Endodermal cell (in vitro differentiated cells): ENCODE measurements around the gene DOK7. TPM values are rescaled to one million over a fixed set of nuclear protein-coding genes. Genes with fewer than 3 reads are reported as not detected.

Experiments used
- DNase-seq: peaks from one replicate; pipeline ENCODE4 v3.0.0-alpha.2; 2017
- H3K27ac ChIP-seq: 2 replicates; pipeline ENCODE4 v1.5.1; 2013; ENCODE audit warnings: mild to moderate bottlenecking, low read depth, low read length, moderate library complexity
- H3K27me3 ChIP-seq: 2 replicates; pipeline ENCODE4 v1.6.1; 2013; ENCODE audit warnings: mild to moderate bottlenecking, low read length, moderate library complexity; ENCODE audit not compliant: insufficient read depth, control insufficient read depth, poor library complexity, severe bottlenecking
- H3K36me3 ChIP-seq: 2 replicates; pipeline ENCODE4 v1.7.0; 2013; ENCODE audit warnings: mild to moderate bottlenecking, low read length, moderate library complexity; ENCODE audit not compliant: control insufficient read depth, insufficient read depth
- H3K4me1 ChIP-seq: one replicate; pipeline ENCODE4 v1.7.0; 2013; ENCODE audit warnings: low read length; ENCODE audit not compliant: control insufficient read depth, insufficient read depth
- H3K4me3 ChIP-seq: 2 replicates; pipeline ENCODE4 v1.5.1; 2013; ENCODE audit warnings: mild to moderate bottlenecking, low read length, moderate library complexity
- H3K9ac ChIP-seq: 2 replicates; pipeline ENCODE4 v1.6.1; 2013; ENCODE audit warnings: mild to moderate bottlenecking, low read length, moderate library complexity; ENCODE audit not compliant: poor library complexity, severe bottlenecking; ENCODE audit errors: extremely low read depth
- H3K9me3 ChIP-seq: 2 replicates; pipeline ENCODE4 v1.6.1; 2013; ENCODE audit warnings: mild to moderate bottlenecking, low read length, moderate library complexity; ENCODE audit not compliant: control insufficient read depth
- H3K27ac Mint-ChIP-seq: 2 replicates; pipeline ENCODE4 v1.8.0; 2020; ENCODE audit warnings: mixed read lengths
- H3K27me3 Mint-ChIP-seq: 2 replicates; pipeline ENCODE4 v1.8.0; 2021; ENCODE audit warnings: mild to moderate bottlenecking, mixed read lengths; ENCODE audit not compliant: insufficient read depth
- H3K36me3 Mint-ChIP-seq: 2 replicates; pipeline ENCODE4 v1.8.0; 2020; ENCODE audit warnings: low read depth, mixed read lengths
- H3K4me1 Mint-ChIP-seq: 2 replicates; pipeline ENCODE4 v1.8.0; 2020; ENCODE audit warnings: mixed read lengths
- H3K4me3 Mint-ChIP-seq: 2 replicates; pipeline ENCODE4 v1.8.0; 2020; ENCODE audit warnings: mild to moderate bottlenecking, moderate library complexity, mixed read lengths
- H3K9me3 Mint-ChIP-seq: 2 replicates; pipeline ENCODE4 v1.8.0; 2020; ENCODE audit warnings: mild to moderate bottlenecking, mixed read lengths
- CTCF ChIP-seq: fragments of 200-600 bp; sonication (generic); conservative IDR thresholded peaks from 2 replicates; pipeline ENCODE4 v1.5.0; 2021; ENCODE audit warnings: antibody characterized with exemption, mild to moderate bottlenecking
- WGBS, 2 experiments: methylation state at CpG; one replicate each; pipeline versions ENCODE4 v1.1.5 to v1.1.7; 2013; ENCODE audit warnings: missing lambda C conversion rate in 2 of 2, mixed read lengths in 1 of 2; ENCODE audit not compliant: insufficient coverage in 1 of 2, insufficient read length in 1 of 2; 5-methylcytosine and 5-hydroxymethylcytosine counted together
- total RNA-seq, 2 donors: library from RNA; stranded (reverse); fragmentation: NEBNext Ultra II Directional in 1 of 2; extraction: Animal tissue kit (Norgen Biotek cat#: 25700) in 1 of 2; gene quantifications; 2 replicates in 1 of 2; 3 replicates in 1 of 2; pipeline ENCODE4 v1.2.1, GENCODE V29; 2021

Gene DOK7
- total RNA-seq, 2 donors from 2014 or later = 0.38 to 1.3 TPM

DNA sequence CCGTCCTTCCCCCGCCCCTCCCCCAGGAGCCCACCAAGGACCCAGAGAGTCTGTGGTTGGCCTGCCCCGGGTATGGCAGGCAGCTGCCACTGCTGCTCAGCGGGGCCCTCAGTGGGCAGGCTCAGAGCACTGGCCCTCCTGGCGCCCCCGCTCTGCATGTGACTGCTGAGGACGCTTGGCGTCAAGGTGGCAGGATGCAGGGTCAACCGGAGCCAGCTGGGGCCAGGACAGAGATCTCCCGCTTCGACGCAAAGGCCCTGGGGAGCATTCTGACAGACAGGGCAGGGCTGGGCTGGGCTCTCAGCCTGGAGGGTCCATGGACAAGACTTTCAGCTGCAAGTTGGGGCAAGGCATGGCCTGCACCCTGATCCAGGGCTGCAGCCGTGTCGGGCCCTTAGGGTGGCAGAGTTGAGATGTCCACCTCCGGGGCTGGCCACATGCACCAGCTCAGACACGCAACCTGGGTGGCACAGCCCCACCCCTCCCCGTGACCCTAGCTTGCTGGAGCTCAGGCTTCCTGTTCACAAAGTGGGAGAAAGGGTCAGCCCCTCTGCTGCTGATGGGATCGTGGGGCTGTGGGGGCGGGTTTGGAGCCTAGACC lies 38.8 kb downstream of the DOK7 start:
- H3K36me3 ChIP-seq = peaks cover 20% of the 10 kb centered on the region
- no peaks in the 10 kb centered on the region for H3K9me3 ChIP-seq
- H3K27ac ChIP-seq = no peak overlapping the region
- no peak overlapping the region for H3K27ac Mint-ChIP-seq
- peaks cover 10% of the 10 kb centered on the region for H3K27me3 Mint-ChIP-seq
- H3K27me3 ChIP-seq = no peaks in the 10 kb centered on the region
- no peak overlapping the region for H3K4me3 Mint-ChIP-seq
- no peaks in the 10 kb centered on the region for H3K4me1 Mint-ChIP-seq
- no peak for TF ChIP-seq CTCF
- WGBS, 2 experiments = 90 to 92% methylated on average over 13 to 19 of the region's 19 CpGs
- no peaks in the 10 kb centered on the region for H3K4me1 ChIP-seq
- H3K4me3 ChIP-seq = no peak overlapping the region
- no peak overlapping the region for H3K9ac ChIP-seq
- no peak for DNase-seq
- H3K36me3 Mint-ChIP-seq = peaks cover 23% of the 10 kb centered on the region
- no peaks in the 10 kb centered on the region for H3K9me3 Mint-ChIP-seq

- no peak for DNase-seq
- H3K36me3 ChIP-seq = peaks cover 31% of the 10 kb centered on the region
- no peak overlapping the region for H3K27ac Mint-ChIP-seq
- H3K27me3 Mint-ChIP-seq = peaks cover 3% of the 10 kb centered on the region
- peaks cover 33% of the 10 kb centered on the region for H3K36me3 Mint-ChIP-seq
- H3K4me1 Mint-ChIP-seq = no peaks in the 10 kb centered on the region
- no peaks in the 10 kb centered on the region for H3K9me3 ChIP-seq
- no peaks in the 10 kb centered on the region for H3K4me1 ChIP-seq
- no peaks in the 10 kb centered on the region for H3K9me3 Mint-ChIP-seq
- no peak overlapping the region for H3K9ac ChIP-seq
- H3K4me3 ChIP-seq = no peak overlapping the region
- H3K4me3 Mint-ChIP-seq = no peak overlapping the region
- no peak for TF ChIP-seq CTCF
- no peaks in the 10 kb centered on the region for H3K27me3 ChIP-seq
- 91 to 92% methylated on average over 24 to 39 of the region's 39 CpGs for WGBS, 2 experiments
- H3K27ac ChIP-seq = no peak overlapping the region
These were observed 40.1 kb downstream of the DOK7 start for GRCh38 chr4:3502941-3503936.

DNA sequence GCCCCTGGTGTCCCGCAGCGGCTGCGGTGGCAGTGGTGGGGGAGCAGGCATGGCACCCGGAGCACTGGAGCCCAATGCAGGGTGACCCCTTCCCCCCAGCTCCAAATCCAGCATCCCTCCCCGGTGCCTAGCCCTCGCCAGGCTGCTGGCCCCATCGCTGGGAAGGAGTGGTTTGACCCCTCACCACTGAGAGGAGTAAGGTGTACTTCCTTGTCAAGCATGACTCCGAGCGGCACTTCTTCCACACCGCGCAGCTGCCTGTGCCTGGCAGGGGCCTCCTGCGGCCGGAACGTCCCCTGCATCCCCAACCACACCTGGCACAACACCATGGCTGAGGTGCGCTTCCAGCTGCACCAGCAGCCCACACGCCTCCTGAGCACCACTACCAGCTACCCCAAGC lies 42.1 kb downstream of the DOK7 start:
- no peak overlapping the region for H3K4me3 Mint-ChIP-seq
- WGBS, 2 experiments = 92% methylated on average over 14 to 16 of the region's 16 CpGs
- Histone ChIP-seq H3K36me3 (peaks cover 47% of the 10 kb centered on the region), H3K27me3 (no peaks in the 10 kb centered on the region), H3K9ac (no peak overlapping the region), H3K9me3 (no peaks in the 10 kb centered on the region), H3K4me3 (no peak overlapping the region), H3K4me1 (no peaks in the 10 kb centered on the region), H3K27ac (no peak overlapping the region)
- no peak for TF ChIP-seq CTCF
- H3K27me3 Mint-ChIP-seq = no peaks in the 10 kb centered on the region
- no peak overlapping the region for H3K27ac Mint-ChIP-seq
- no peaks in the 10 kb centered on the region for H3K4me1 Mint-ChIP-seq
- peaks cover 46% of the 10 kb centered on the region for H3K36me3 Mint-ChIP-seq
- H3K9me3 Mint-ChIP-seq = no peaks in the 10 kb centered on the region
- DNase-seq = no peak
